GM19463 (cell line): ENCODE results near the gene ECSCR.

Experiments used
- ATAC-seq: cut with Tn5 transposase; IDR thresholded peaks from one replicate; pipeline ENCODE4 v1.9.1; 2021; ENCODE audit warnings: mild to moderate bottlenecking, moderate library complexity; ENCODE audit not compliant: unreplicated experiment

ECSCR gene

GRCh38 chr5:139474890-139475791 lies 12.6 kb upstream of the ECSCR start:
- no peak for ATAC-seq

GRCh38 chr5:139473565-139473964 lies 11.0 kb upstream of the ECSCR start:
- ATAC-seq, result no peak

GRCh38 chr5:139473105-139473504 lies 10.6 kb upstream of the ECSCR start:
- ATAC-seq, result no peak

- no peak for ATAC-seq
Measured at GRCh38 chr5:139472386-139473030, 10.0 kb upstream of the ECSCR start.

GRCh38 chr5:139470821-139471300 lies 8.3 kb upstream of the ECSCR start, which contains the start of gene SMIM33:
TSS of gene SMIM33 (plus strand) at chr5:139471004. CDS start at chr5:139471122, 118 bp downstream.
- no peak for ATAC-seq

- ATAC-seq, result no peak
Measured at GRCh38 chr5:139468421-139468931, 5.9 kb upstream of the ECSCR start.

- no peak for ATAC-seq
Measured at GRCh38 chr5:139461698-139462097, 845 bp downstream of the ECSCR start.

GRCh38 chr5:139461176-139461575 lies 1.4 kb downstream of the ECSCR start:
- no peak for ATAC-seq

- ATAC-seq, result no peak
Measured at GRCh38 chr5:139460455-139460854, 2.1 kb downstream of the ECSCR start.

GRCh38 chr5:139459451-139459934 lies 3.0 kb downstream of the ECSCR start:
- peak; percentile 37 for ATAC-seq

GRCh38 chr5:139458580-139459407 lies 3.7 kb downstream of the ECSCR start:
- peak; percentile 57 for ATAC-seq

GRCh38 chr5:139457653-139458306 lies 4.8 kb downstream of the ECSCR start:
- ATAC-seq, result no peak

- no peak for ATAC-seq
Measured at GRCh38 chr5:139457241-139457640, 5.3 kb downstream of the ECSCR start.

- no peak for ATAC-seq
Measured at GRCh38 chr5:139456776-139457175, 5.8 kb downstream of the ECSCR start.

GRCh38 chr5:139454568-139455290 lies 7.8 kb downstream of the ECSCR start:
- ATAC-seq, result no peak

GRCh38 chr5:139453683-139454567 lies 8.6 kb downstream of the ECSCR start:
- no peak for ATAC-seq

- ATAC-seq, result no peak
Measured at GRCh38 chr5:139451878-139452660, 10.5 kb downstream of the ECSCR start.

- ATAC-seq, result no peak
Measured at GRCh38 chr5:139451176-139451575, 11.4 kb downstream of the ECSCR start.
